Endothelial cell of umbilical vein (primary cell): ENCODE results near the gene C16orf82.

Experiments
- CTCF ChIP-seq, 2 donors: IDR thresholded peaks; 1 replicate in 1 of 2; 2 replicates in 1 of 2; pipeline ENCODE4 v1.5.1; 2011; ENCODE audit warnings: low read length in 2 of 2, mild to moderate bottlenecking in 2 of 2, moderate library complexity in 2 of 2, control low read depth in 1 of 2, inconsistent platforms in 1 of 2, low read depth in 1 of 2; ENCODE audit not compliant: insufficient read depth in 1 of 2; ENCODE audit errors: extremely low read depth in 1 of 2
- EZH2 ChIP-seq: IDR thresholded peaks from 2 replicates; pipeline ENCODE4 v1.6.1; 2012; ENCODE audit warnings: borderline replicate concordance, low read depth, mild to moderate bottlenecking, moderate library complexity, low read length, inconsistent platforms; ENCODE audit not compliant: severe bottlenecking
- JUN ChIP-seq: IDR thresholded peaks from 2 replicates; pipeline ENCODE4 v1.6.1; 2011; ENCODE audit warnings: borderline replicate concordance, low read depth; ENCODE audit not compliant: insufficient read length, insufficient read depth
- POLR2A ChIP-seq: IDR thresholded peaks from 2 replicates; pipeline ENCODE4 v1.6.1; 2012; ENCODE audit warnings: low read depth, mild to moderate bottlenecking, control low read depth, low read length
- POLR2AphosphoS5 ChIP-seq: IDR thresholded peaks from 2 replicates; pipeline ENCODE4 v1.6.1; 2012; ENCODE audit warnings: low read depth, mild to moderate bottlenecking, control low read depth, low read length, moderate library complexity; ENCODE audit not compliant: insufficient read depth

DNA sequence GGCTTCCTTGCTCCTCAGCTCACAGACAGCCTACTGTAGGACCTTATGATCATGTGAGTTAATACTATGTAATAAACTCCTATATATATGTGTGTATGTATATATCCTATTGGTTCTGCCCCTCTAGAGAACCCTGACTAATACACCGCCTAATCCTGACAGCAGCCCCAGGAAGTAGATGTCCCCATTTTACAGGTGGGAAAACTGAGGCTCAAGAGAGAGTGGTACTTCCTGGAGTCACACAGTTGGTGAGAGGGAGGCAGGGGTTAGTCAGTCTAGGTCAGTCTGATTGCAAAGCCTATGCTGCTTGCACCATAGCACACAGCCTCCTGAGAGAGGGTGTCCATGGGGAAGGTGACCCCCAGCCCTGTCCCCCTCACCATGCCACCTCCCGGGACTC is 42.7 kb upstream of the C16orf82 start:
- TF ChIP-seq CTCF (IDR thresholded peaks at IDR 0.05; ENCODE audit: extremely low read depth in 1 of 2, insufficient read depth in 1 of 2, low read depth in 1 of 2, low read length in 2 of 2) = no peak
- TF ChIP-seq POLR2A = no peak
- no peak for TF ChIP-seq POLR2AphosphoS5
- TF ChIP-seq EZH2 = no peak
- TF ChIP-seq JUN = no peak
